ENCODE measurements around the gene VASP. TPM values are rescaled to one million over a fixed set of nuclear protein-coding genes. Genes with fewer than 3 reads are reported as not detected.
A peak's percentile ranks its signal among the peaks of the same experiment; 100 is the strongest.

VASP gene
- 177 TPM for polyA plus RNA-seq (2012; ENCODE audit: insufficient read depth, insufficient read length, low read depth)

DNA sequence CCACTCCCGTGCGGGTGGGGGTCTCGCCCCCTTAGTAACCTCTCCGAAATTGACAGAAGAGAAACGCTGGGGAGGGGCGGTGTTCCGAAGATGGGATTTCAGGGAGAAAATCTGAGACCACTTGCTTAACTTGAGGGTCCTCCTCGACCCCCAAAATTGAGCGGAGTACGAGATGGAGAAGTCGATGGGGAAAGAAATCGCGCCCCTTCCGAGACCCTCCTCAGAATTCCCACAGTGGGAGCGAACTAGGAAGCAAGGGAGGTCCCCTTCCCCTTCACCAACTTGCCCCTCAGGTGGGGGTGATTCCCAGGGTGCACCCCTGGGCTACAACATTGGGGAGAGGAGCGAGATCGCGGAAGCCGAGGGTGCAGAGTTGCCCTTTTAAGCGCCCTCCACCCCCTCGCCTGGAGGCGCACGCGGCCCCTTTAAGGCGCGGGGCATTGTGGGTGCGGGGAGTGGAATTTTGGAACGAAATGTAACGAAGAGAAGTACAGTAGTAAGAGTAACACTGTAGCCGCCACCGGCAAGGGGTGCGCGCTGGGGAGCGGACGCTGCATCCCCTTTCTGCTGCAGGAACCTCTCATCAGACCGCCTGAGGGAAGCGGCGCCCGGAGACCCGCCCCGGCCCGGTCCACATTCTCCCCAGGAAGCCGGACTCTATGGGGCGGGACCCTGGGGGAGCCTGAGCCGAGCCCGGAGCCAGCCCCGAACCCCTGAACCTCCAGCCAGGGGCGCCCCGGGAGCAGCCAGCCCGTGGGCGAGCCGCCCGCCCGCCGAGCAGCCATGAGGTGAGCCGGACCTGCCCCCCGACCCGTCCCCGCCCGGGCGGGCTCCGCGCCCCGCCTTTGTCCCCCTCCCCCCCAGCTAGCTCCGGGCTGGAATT is at the start of gene VASP:
Gene VASP, plus strand, starts transcription at position 491 of the 883 bp plus-strand sequence. Its CDS starts 293 bp downstream, at position 784.
- no peaks in the 10 kb centered on the region for H3K27me3 ChIP-seq
- no peaks in the 10 kb centered on the region for H3K9me3 ChIP-seq
- H3K36me3 ChIP-seq, result no peaks in the 10 kb centered on the region; the same call in 1 of the 2 replicates
- TF ChIP-seq, protein P1, sequence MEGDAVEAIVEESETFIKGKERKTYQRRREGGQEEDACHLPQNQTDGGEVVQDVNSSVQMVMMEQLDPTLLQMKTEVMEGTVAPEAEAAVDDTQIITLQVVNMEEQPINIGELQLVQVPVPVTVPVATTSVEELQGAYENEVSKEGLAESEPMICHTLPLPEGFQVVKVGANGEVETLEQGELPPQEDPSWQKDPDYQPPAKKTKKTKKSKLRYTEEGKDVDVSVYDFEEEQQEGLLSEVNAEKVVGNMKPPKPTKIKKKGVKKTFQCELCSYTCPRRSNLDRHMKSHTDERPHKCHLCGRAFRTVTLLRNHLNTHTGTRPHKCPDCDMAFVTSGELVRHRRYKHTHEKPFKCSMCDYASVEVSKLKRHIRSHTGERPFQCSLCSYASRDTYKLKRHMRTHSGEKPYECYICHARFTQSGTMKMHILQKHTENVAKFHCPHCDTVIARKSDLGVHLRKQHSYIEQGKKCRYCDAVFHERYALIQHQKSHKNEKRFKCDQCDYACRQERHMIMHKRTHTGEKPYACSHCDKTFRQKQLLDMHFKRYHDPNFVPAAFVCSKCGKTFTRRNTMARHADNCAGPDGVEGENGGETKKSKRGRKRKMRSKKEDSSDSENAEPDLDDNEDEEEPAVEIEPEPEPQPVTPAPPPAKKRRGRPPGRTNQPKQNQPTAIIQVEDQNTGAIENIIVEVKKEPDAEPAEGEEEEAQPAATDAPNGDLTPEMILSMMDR (IDR thresholded peaks at IDR 0.05; ENCODE audit: low read depth, low read length), result no peak
- DNase-seq, result peak; percentile 87
- H3K4me3 ChIP-seq (ENCODE audit: low read depth, low read length), result peak within 1 kb of the TSS; percentile 94
- peaks cover 3% of the 10 kb centered on the region; the same call in 1 of the 2 replicates for H3K4me1 ChIP-seq

DNA sequence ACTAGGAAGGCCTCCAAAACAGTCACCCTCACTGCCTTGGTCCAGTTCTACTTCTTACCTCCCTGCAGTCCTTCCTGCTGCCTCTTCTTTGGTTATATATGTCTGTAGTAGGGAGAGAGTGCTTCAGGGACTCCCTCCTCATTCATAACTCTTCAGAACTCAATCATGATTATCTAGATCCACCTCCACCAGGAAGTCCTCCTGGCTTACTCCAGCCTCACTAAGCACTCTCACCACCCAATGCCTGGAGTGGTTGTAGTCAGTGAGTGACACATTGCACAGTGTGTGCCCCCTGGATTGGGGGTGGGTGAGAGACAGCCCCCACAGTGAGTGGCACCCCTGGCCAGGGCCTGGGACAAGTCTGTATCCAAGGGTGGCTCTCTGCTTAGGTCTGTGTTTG is 49.5 kb upstream of the VASP start:
- Histone ChIP-seq H3K27me3 (no peaks in the 10 kb centered on the region; the same call in 1 of the 2 replicates), H3K9me3 (no peaks in the 10 kb centered on the region), H3K4me3 (ENCODE audit: low read depth, low read length) (no peak overlapping the region), H3K36me3 (no peaks in the 10 kb centered on the region), H3K4me1 (peaks cover 7% of the 10 kb centered on the region)
- TF ChIP-seq, protein P1 (IDR thresholded peaks at IDR 0.05; ENCODE audit: low read depth, low read length), result no peak
- no peak for DNase-seq

DNA sequence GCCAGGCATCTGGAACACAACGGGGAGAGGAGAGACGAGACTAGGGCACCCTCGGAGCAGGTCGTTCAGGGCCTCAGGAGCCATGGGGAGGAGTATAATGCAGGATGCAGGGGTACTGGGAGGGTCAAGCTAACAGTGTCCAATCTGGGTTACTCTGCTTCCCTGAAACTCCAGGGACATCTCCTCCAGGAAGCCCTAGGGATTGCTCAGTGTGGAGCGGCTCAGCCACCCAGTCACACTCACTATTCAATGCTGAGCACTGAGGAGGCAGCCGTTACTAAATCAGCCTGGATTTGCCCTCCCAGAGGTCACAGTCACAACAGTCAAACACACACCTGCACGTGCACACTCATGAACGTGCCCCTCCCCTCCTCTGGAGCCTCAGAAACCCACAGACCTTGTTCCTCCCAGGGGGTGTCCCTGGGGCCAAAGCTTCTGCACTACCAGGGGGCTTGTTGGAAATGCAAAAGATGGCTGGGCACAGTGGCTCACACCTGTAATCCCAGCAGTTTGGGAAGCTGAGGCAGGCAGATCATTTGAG is 46.4 kb upstream of the VASP start:
- no peaks in the 10 kb centered on the region for H3K9me3 ChIP-seq
- no peak overlapping the region for H3K4me3 ChIP-seq (ENCODE audit: low read depth, low read length)
- no peak for DNase-seq
- H3K4me1 ChIP-seq, result peaks cover 2% of the 10 kb centered on the region
- H3K36me3 ChIP-seq, result no peaks in the 10 kb centered on the region
- H3K27me3 ChIP-seq, result no peaks in the 10 kb centered on the region; the same call in 1 of the 2 replicates
- TF ChIP-seq, protein P1 (IDR thresholded peaks at IDR 0.05; ENCODE audit: low read depth, low read length), result no peak

DNA sequence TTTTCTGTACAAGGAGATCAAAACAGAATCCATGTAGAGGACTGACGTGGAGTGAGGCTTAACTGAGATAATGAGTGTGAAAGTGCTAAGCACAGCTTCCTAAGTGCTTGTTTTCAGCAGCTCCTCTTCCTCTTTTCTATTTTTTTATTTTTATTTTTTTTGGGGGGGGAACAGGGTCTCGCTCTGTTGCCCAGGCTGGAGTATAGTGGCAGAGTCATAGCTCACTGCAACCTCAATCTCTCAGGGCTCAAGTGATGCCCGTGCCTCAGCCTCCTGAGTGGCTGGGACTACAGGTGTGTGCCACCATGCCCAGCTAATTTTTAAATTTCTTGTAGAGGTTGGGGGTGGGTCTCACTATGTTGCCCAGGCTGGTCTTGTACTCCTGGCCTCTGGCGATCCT is 45.1 kb upstream of the VASP start:
- TF ChIP-seq, protein P1 (IDR thresholded peaks at IDR 0.05; ENCODE audit: low read depth, low read length), result no peak
- no peaks in the 10 kb centered on the region; the same call in 1 of the 2 replicates for H3K27me3 ChIP-seq
- no peak for DNase-seq
- no peaks in the 10 kb centered on the region for H3K9me3 ChIP-seq
- no peaks in the 10 kb centered on the region for H3K4me1 ChIP-seq
- H3K36me3 ChIP-seq, result no peaks in the 10 kb centered on the region
- no peak overlapping the region for H3K4me3 ChIP-seq (ENCODE audit: low read depth, low read length)

DNA sequence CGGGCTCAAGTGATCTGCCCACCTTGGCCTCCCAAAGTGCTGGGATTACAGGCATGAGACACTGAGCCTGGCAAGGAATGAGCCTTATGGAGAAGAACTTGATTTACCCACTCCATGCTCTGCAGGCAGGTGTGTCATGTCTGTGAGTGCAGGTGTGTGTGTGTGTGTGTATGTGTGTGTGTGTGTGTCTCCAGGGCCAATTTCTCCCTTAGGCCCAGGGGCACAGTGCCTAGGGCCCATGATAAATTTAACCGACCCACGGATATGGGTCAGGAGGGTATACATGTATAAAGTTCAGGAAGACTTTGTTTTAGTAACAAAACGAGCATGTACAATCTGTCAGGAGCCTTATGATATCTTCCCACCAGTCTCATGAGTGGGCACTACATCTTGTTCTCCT is 44.0 kb upstream of the VASP start:
- Histone ChIP-seq H3K4me3 (ENCODE audit: low read depth, low read length) (no peak overlapping the region), H3K9me3 (no peaks in the 10 kb centered on the region), H3K36me3 (no peaks in the 10 kb centered on the region), H3K4me1 (no peaks in the 10 kb centered on the region; the same call in 1 of the 2 replicates), H3K27me3 (no peaks in the 10 kb centered on the region; the same call in 1 of the 2 replicates)
- DNase-seq, result no peak
- TF ChIP-seq, protein P1 (IDR thresholded peaks at IDR 0.05; ENCODE audit: low read depth, low read length), result no peak
